Esophagus muscularis mucosa (tissue), 4 donors: Measurements from ENCODE around the gene LRRTM4. TPM values are rescaled to one million over a fixed set of nuclear protein-coding genes. Genes with fewer than 3 reads are reported as not detected.

Experiments used
- DNase-seq: peaks from one replicate; pipeline ENCODE4 v3.0.0-alpha.2; 2017; ENCODE audit errors: extremely low spot score
- H3K27ac ChIP-seq, 4 donors: fragments of 200-600 bp; sonication (generic); replicated peaks in 1 of 4; 1 replicate in 3 of 4; 2 replicates in 1 of 4; pipeline ENCODE4 v1.5.1; 2016 to 2019; ENCODE audit warnings: mild to moderate bottlenecking in 1 of 4
- H3K27me3 ChIP-seq, 4 donors: fragments of 200-600 bp; sonication (generic); one replicate each; pipeline versions ENCODE4 v1.5.1 to v1.6.0; 2016 to 2019
- H3K36me3 ChIP-seq, 4 donors: fragments of 200-600 bp; sonication (generic); one replicate each; pipeline ENCODE4 v1.5.1; 2016 to 2019
- H3K4me1 ChIP-seq, 4 donors: fragments of 200-600 bp; sonication (generic); one replicate each; pipeline ENCODE4 v1.5.1; 2016 to 2019
- H3K4me3 ChIP-seq, 4 donors: fragments of 200-600 bp; sonication (generic); 1 replicate in 2 of 4; 2 replicates in 2 of 4; pipeline ENCODE4 v1.5.1; 2016 to 2019; ENCODE audit warnings: mild to moderate bottlenecking in 4 of 4, moderate library complexity in 1 of 4
- H3K9me3 ChIP-seq, 4 donors: fragments of 200-600 bp; sonication (generic); 1 replicate in 3 of 4; 2 replicates in 1 of 4; pipeline ENCODE4 v1.5.1; 2016 to 2019
- CTCF ChIP-seq, 3 experiments: fragments of 200-600 bp in 2 of 3; fragments of 450-650 bp in 1 of 3; sonication (generic) in 2 of 3; IDR thresholded peaks; one replicate each; pipeline ENCODE4 v1.5.1; 2017 to 2019; ENCODE audit warnings: antibody characterized with exemption in 3 of 3, mild to moderate bottlenecking in 2 of 3, moderate library complexity in 1 of 3
- EP300 ChIP-seq: sonication (generic); formaldehyde crosslinking; IDR thresholded peaks from one replicate; pipeline ENCODE4 v1.6.1; 2017; ENCODE audit warnings: antibody characterized with exemption
- POLR2A ChIP-seq: fragments of 450-650 bp; IDR thresholded peaks from one replicate; pipeline ENCODE4 v1.6.1; 2017; ENCODE audit warnings: antibody characterized with exemption, moderate library complexity, mild to moderate bottlenecking, low read depth
- POLR2AphosphoS5 ChIP-seq, 2 donors: sonication (generic); formaldehyde crosslinking; IDR thresholded peaks; one replicate each; pipeline ENCODE4 v1.6.1; 2017; ENCODE audit warnings: antibody characterized with exemption in 2 of 2
- WGBS: methylation state at CpG from one replicate; pipeline ENCODE4 v1.1.5; 2018; 5-methylcytosine and 5-hydroxymethylcytosine counted together
- intact Hi-C: fragments of 100-400 bp; cut with DNase I; formaldehyde crosslinking; loops from one replicate; pipeline ENCODE4 v1.15.1; 2023
- total RNA-seq, 4 donors: library from RNA; depleted of rRNA; stranded (reverse); fragments of >200 nt; gene quantifications; one replicate each; pipeline versions ENCODE4 v1.1.0 to v1.2.1, GENCODE V29; 2016

The LRRTM4 gene
- total RNA-seq, 4 donors from 2014 or later = 0.17 to 0.97 (median 0.41) TPM

DNA sequence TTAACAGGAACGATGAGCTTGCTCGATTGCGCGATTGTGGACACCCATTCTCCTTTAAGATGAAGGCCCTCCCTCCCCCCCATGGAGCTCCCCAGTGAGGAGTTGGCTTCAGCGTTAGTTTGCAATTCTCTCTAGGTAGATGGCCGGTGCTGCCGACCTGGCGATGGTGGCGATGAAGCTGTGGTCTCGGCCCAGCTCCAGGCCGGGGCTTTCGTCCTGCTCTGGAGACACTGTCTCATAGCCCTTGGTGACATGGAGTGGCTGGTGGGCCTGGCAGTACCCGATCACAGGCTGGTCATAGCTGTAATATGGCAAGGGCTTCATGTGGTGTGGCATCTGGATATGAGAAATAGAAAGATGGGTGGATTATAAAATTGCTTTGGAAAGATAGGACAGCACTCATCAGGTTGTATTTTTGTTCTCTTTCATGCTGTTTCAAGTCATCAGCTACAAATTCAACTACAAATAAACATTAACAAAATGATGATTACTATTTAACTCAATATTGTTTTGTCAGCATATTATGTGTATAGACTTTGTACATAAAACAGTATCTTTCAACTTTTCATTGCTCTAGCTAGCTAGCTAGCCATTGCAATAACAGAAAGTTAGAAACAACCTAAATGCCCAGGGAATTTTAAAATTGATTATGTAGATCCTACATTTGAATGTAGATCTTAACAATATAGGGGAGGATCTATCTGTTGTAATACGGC is 773.4 kb downstream of the LRRTM4 start:
- Histone ChIP-seq H3K4me1 (no peaks in the 10 kb centered on the region), H3K9me3 (no peaks in the 10 kb centered on the region), H3K27me3 (no peaks in the 10 kb centered on the region), H3K27ac (no peak overlapping the region), H3K4me3 (no peak overlapping the region), H3K36me3 (no peaks in the 10 kb centered on the region)
- TF ChIP-seq EP300 (no peak), POLR2AphosphoS5 (IDR thresholded peaks at IDR 0.05) (no peak), POLR2A (no peak), CTCF (IDR thresholded peaks at IDR 0.05) (no peak)
- 96% methylated on average over 14 of the region's 14 CpGs for WGBS
- DNase-seq = no peak
- intact Hi-C loops = no loop called here

DNA sequence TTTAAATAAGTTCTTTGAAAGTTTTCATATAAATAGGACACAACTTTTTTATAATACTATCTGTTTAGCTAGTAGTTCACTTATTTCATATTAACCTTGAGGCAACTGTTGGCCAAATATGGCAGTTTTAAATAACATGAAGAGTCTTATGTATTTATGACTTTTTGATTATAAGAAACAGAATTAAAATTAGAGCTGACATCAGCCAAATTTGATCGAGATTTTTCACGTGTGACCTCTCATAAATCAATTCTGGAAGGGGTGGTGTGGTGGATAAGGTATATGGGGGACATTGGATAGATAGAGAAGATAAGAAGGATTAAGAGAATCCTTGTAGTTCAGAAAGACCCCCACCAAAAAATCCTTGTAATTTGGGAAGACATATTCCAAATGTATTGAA is 776.6 kb downstream of the LRRTM4 start:
- H3K4me3 ChIP-seq = no peak overlapping the region
- no peaks in the 10 kb centered on the region for H3K36me3 ChIP-seq
- WGBS = 95% methylated on average over 2 of the region's 2 CpGs
- DNase-seq = no peak
- intact Hi-C loops = no loop called here
- H3K27me3 ChIP-seq = no peaks in the 10 kb centered on the region
- H3K4me1 ChIP-seq = no peaks in the 10 kb centered on the region
- no peak overlapping the region for H3K27ac ChIP-seq
- H3K9me3 ChIP-seq = no peaks in the 10 kb centered on the region
- TF ChIP-seq POLR2A = no peak
- no peak for TF ChIP-seq EP300
- no peak for TF ChIP-seq CTCF (IDR thresholded peaks at IDR 0.05)
- TF ChIP-seq POLR2AphosphoS5 (IDR thresholded peaks at IDR 0.05) = no peak

DNA sequence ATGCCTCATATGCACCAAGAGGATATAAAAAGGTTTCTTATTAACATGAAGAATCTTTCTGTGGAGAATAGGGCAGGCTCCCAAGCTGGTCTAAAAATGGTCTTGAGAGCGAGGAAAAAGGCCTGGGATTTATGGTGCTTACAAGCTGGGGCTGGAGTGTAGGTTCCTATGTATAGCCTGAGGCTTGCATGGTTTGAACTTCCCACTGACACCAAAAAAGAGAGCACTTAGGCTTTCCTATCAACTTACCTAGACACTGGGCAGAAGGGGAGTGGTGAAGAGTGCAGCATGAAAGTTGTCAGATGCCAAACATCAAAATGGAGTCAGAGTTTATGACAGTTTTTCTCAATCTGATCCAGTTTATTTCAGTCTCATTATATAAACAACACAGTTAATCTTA is 784.6 kb downstream of the LRRTM4 start:
- no peaks in the 10 kb centered on the region for H3K27me3 ChIP-seq
- H3K4me3 ChIP-seq = no peak overlapping the region
- no peaks in the 10 kb centered on the region for H3K9me3 ChIP-seq
- TF ChIP-seq POLR2AphosphoS5 (IDR thresholded peaks at IDR 0.05) = no peak
- no peak for TF ChIP-seq CTCF (IDR thresholded peaks at IDR 0.05)
- no peak for TF ChIP-seq POLR2A
- no peak for TF ChIP-seq EP300
- no peak for DNase-seq
- no peak overlapping the region for H3K27ac ChIP-seq
- intact Hi-C loops = no loop called here
- no peaks in the 10 kb centered on the region for H3K4me1 ChIP-seq
- H3K36me3 ChIP-seq = no peaks in the 10 kb centered on the region
- WGBS = 82% methylated on average over 1 of the region's 1 CpG

DNA sequence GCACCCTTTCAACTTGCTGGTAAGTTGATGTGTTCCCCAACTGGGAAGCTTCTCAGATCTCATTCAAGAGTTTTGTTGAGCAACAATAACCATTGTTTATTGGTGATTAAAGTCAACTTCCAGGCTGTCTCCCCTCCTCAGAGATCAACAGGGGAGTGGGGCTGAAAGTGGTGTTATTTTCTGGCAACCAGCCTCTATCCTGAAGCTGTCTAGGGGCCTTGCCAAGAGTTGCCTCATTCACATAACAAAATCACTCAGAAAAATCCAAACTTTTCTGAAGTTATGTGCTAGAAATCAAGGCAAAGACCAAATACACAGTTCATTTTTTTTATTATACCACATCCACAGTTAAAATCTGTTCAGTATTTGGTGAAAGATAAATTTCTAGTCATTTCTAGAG is 788.4 kb downstream of the LRRTM4 start:
- no peak overlapping the region for H3K4me3 ChIP-seq
- H3K36me3 ChIP-seq = no peaks in the 10 kb centered on the region
- TF ChIP-seq EP300 = no peak
- no peak for TF ChIP-seq CTCF (IDR thresholded peaks at IDR 0.05)
- no peak for TF ChIP-seq POLR2A
- TF ChIP-seq POLR2AphosphoS5 (IDR thresholded peaks at IDR 0.05) = no peak
- intact Hi-C loops = no loop called here
- no peaks in the 10 kb centered on the region for H3K4me1 ChIP-seq
- H3K27ac ChIP-seq = no peak overlapping the region
- H3K9me3 ChIP-seq = no peaks in the 10 kb centered on the region
- no peak for DNase-seq
- H3K27me3 ChIP-seq = no peaks in the 10 kb centered on the region

DNA sequence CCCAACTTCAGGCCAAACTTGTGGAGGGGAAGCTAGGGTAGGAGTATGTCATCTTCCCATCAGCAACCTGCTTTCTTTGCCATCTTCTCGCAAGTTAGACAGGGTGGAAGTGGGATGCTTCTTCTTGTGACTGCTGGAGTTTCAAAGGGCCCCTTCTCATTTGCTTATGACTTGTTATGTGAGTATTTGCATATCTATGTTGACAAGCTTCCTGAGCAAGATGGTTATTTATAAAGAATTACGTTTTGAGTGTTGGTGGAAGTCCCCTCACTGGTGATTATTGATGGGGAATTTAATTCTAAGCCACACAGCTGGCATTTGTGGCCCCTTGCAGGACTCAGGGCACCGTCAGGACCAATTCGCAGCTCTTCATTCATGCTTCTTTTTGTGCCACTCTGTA is 791.0 kb downstream of the LRRTM4 start:
- H3K27ac ChIP-seq = no peak overlapping the region
- intact Hi-C loops = no loop called here
- H3K36me3 ChIP-seq = no peaks in the 10 kb centered on the region
- no peak for DNase-seq
- H3K4me3 ChIP-seq = no peak overlapping the region
- no peaks in the 10 kb centered on the region for H3K27me3 ChIP-seq
- H3K4me1 ChIP-seq = no peaks in the 10 kb centered on the region
- no peaks in the 10 kb centered on the region for H3K9me3 ChIP-seq
- WGBS = 79% methylated on average over 4 of the region's 4 CpGs
- TF ChIP-seq EP300 = no peak
- TF ChIP-seq POLR2AphosphoS5 (IDR thresholded peaks at IDR 0.05) = no peak
